ENCODE data around the gene SLC4A1. TPM values are rescaled to one million over a fixed set of nuclear protein-coding genes. Genes with fewer than 3 reads are reported as not detected.
A peak's percentile ranks its signal among the peaks of the same experiment; 100 is the strongest.

SLC4A1 gene
- total RNA-seq, 6 donors from 2014 or later = 0.46 to 6.3 (median 1.0) TPM; not detected in 1

DNA sequence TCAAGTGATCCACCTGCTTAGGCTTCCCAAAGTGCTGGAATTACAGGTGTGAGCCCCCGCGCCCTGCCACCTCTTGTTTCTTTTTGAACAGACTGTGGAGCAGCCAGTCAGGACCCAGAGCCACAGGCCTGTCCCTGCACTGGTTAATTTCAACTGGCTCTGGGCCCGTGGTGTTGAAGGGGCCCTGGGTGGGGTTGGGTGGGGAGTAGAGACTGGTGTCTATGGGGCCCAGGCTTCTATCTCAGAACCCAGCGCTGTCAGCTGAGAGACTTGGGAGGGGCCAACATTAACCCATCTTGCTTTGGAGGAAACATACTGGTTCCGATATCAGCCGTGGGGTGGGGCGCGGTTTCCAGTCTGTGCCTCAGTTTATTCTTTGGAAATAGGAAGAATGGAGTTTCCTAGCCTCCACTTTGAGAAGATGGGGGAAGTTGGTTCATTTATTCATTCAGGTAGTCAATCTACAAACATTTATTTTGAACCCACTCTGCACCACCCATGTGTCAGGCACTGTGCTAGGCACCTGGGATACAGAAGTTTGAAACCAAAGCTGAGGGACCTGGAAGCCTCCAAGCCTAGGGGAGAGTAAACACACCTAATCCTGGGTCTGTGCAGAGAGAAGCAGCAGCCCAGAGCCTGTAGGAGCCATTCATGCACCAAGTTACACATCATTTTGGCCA, 15.5 kb upstream of the SLC4A1 start:
- no peak for ATAC-seq (ENCODE audit: low FRiP score in 2 of 2)
- Histone ChIP-seq H3K27me3 (no peaks in the 10 kb centered on the region), H3K36me3 (no peaks in the 10 kb centered on the region), H3K9me3 (no peaks in the 10 kb centered on the region), H3K4me1 (peaks cover 13 to 23% (median 19%) of the 10 kb centered on the region in 4 donors), H3K4me3 (no peak overlapping the region), H3K27ac (no peak overlapping the region)
- TF ChIP-seq, protein P1, sequence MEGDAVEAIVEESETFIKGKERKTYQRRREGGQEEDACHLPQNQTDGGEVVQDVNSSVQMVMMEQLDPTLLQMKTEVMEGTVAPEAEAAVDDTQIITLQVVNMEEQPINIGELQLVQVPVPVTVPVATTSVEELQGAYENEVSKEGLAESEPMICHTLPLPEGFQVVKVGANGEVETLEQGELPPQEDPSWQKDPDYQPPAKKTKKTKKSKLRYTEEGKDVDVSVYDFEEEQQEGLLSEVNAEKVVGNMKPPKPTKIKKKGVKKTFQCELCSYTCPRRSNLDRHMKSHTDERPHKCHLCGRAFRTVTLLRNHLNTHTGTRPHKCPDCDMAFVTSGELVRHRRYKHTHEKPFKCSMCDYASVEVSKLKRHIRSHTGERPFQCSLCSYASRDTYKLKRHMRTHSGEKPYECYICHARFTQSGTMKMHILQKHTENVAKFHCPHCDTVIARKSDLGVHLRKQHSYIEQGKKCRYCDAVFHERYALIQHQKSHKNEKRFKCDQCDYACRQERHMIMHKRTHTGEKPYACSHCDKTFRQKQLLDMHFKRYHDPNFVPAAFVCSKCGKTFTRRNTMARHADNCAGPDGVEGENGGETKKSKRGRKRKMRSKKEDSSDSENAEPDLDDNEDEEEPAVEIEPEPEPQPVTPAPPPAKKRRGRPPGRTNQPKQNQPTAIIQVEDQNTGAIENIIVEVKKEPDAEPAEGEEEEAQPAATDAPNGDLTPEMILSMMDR (IDR thresholded peaks at IDR 0.05) = no peak
- TF ChIP-seq EP300 (IDR thresholded peaks at IDR 0.05) (no peak), POLR2A (IDR thresholded peaks at IDR 0.05) (no peak)
- WGBS, 2 donors = 91 to 97% methylated on average over 7 to 8 of the region's 8 CpGs
- no peak for DNase-seq

DNA sequence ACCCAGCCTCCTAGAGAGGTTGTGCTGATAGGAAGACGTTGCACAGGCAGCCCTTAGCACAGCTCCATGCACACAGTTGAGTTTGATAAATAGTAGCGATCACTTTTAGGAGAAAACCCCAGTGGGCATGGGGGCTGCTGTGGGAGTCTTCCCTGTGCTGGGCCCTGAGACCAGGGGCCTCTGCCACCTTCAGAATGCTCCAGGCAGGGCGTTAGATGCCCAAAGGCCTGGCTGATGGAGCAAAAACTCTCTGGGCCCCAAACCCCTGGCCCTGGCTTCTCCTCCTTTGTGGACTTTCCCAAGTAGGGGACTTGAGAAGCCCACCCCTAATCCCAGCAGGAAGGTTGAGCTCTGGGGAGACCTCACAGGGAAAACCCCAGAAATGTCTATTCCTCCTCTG, 14.3 kb upstream of the SLC4A1 start:
- TF ChIP-seq, protein P1 (IDR thresholded peaks at IDR 0.05) = no peak
- TF ChIP-seq POLR2A (IDR thresholded peaks at IDR 0.05) (no peak), POLR2AphosphoS5 (IDR thresholded peaks at IDR 0.05) (no peak), EP300 (IDR thresholded peaks at IDR 0.05) (no peak)
- DNase-seq (no peak), ATAC-seq (ENCODE audit: low FRiP score in 2 of 2) (no peak)
- Histone ChIP-seq H3K27me3 (no peaks in the 10 kb centered on the region), H3K4me3 (no peak overlapping the region), H3K36me3 (no peaks in the 10 kb centered on the region), H3K4me1 (peaks cover 13 to 23% (median 19%) of the 10 kb centered on the region in 4 donors), H3K27ac (no peak overlapping the region), H3K9me3 (no peaks in the 10 kb centered on the region)
- WGBS, 2 donors = 61 to 66% methylated on average over 3 of the region's 3 CpGs

DNA sequence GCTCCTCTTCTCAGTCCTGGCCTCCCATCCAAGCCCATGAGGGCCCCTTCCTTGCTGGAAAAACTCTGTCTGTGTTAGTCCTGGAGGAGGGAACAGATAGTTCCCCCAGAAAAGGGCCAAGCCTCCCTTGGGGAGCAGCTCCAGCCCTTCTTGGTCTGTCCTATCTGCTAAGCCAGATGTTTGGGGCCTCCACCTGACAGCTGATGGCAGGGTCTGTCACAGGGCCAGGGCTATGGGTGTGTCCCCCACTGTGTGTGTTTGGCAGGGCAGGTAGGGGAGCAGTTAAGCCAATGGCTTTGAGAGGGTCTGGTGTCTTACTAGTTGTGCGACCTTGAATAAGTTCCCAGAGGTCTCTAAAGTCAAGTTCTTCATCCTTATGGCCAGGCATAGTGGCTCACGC, 13.6 kb upstream of the SLC4A1 start:
- ATAC-seq (ENCODE audit: low FRiP score in 2 of 2) (no peak), DNase-seq (no peak)
- H3K27me3 ChIP-seq = no peaks in the 10 kb centered on the region
- H3K9me3 ChIP-seq = no peaks in the 10 kb centered on the region
- no peak overlapping the region for H3K4me3 ChIP-seq
- 94 to 100% methylated on average over 2 of the region's 2 CpGs for WGBS, 2 donors
- no peaks in the 10 kb centered on the region for H3K36me3 ChIP-seq
- H3K27ac ChIP-seq = no peak overlapping the region
- no peak for TF ChIP-seq POLR2AphosphoS5 (IDR thresholded peaks at IDR 0.05)
- TF ChIP-seq EP300 (IDR thresholded peaks at IDR 0.05) = no peak
- TF ChIP-seq, protein P1 (IDR thresholded peaks at IDR 0.05) = no peak
- no peak for TF ChIP-seq POLR2A (IDR thresholded peaks at IDR 0.05)
- H3K4me1 ChIP-seq = peaks cover 13 to 23% (median 19%) of the 10 kb centered on the region in 4 donors

DNA sequence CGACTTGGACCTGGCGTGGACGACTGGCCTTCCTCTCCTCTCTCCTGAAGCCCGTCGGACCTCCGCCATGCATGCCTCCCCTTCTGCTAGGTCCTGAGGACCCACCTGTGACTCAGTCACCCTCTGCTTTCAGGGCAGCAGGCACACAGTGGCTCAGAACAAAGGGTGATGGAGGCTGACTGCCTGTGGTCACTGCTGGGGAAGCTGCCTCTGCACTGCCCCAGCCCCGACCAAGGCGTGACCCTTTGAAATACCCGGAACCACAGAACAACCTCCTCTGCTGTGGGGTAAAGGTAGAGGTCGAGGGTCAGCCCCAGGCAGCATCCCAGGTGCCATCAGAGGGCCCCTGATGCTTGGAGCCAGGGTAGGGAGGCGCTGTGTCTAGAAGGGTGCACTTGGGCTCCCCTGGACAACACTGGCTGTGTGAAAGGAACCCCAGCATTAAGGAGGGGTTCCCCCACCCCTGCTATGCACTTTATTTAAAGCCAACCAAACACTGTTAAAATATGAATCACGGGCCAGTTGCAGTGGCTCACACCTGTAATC, 12.5 kb upstream of the SLC4A1 start:
- whole genome bisulfite sequencing, 2 donors = 78 to 87% methylated on average over 12 of the region's 12 CpGs
- H3K4me3 ChIP-seq = no peak overlapping the region
- no peak for TF ChIP-seq EP300 (IDR thresholded peaks at IDR 0.05)
- TF ChIP-seq POLR2A (IDR thresholded peaks at IDR 0.05) = no peak
- TF ChIP-seq POLR2AphosphoS5 (IDR thresholded peaks at IDR 0.05) = no peak
- TF ChIP-seq, protein P1 (IDR thresholded peaks at IDR 0.05) = no peak
- H3K4me1 ChIP-seq = peaks cover 13 to 23% (median 19%) of the 10 kb centered on the region in 4 donors
- no peaks in the 10 kb centered on the region for H3K9me3 ChIP-seq
- DNase-seq (peak in 1 of 2 donors; percentile 24), ATAC-seq (ENCODE audit: low FRiP score in 2 of 2) (peak in 1 of 2 donors; percentile 6)
- no peaks in the 10 kb centered on the region for H3K27me3 ChIP-seq
- no peaks in the 10 kb centered on the region for H3K36me3 ChIP-seq
- H3K27ac ChIP-seq = peak overlapping the region; percentile 58 to 85 (median 70)

Measured in upper lobe of left lung (tissue), 6 donors.